Endothelial cell of umbilical vein (primary cell): Measurements from ENCODE around the gene CASKIN1. TPM values are rescaled to one million over a fixed set of nuclear protein-coding genes. Genes with fewer than 3 reads are reported as not detected.

Experiments used
- BruUV-seq: library from RNA; stranded (reverse); fragments of 400-500 nt; replicated peaks from 2 replicates; lab custom pipeline; 2021; lab: Mats Ljungman, UMichigan
- CTCF ChIA-PET: fragments of 300-600, 350-600 bp; sonication (Branson Sonifier 250); formaldehyde crosslinking; loops from one replicate; lab custom pipeline; 2021; ENCODE audit warnings: antibody characterized with exemption, inconsistent platforms; lab: Charles Lee
- POLR2A ChIA-PET: fragments of 300-600, 350-600 bp; sonication (Branson Sonifier 250); formaldehyde crosslinking; loops from one replicate; lab custom pipeline; 2021; ENCODE audit warnings: antibody characterized with exemption, inconsistent platforms; lab: Charles Lee
- DNase-seq: peaks from one replicate; pipeline ENCODE4 v3.0.0-alpha.2; 2011; ENCODE audit warnings: low read depth, low spot score
- FAIRE-seq: peaks from 2 replicates; lab custom pipeline; 2011; peaks lifted over from hg19 to GRCh38; lab: Jason Lieb, UNC
- H2AFZ ChIP-seq: 2 replicates; pipeline ENCODE4 v1.6.0; 2012; ENCODE audit warnings: low read depth, low read length, control low read depth, inconsistent platforms
- H3K27ac ChIP-seq: 2 replicates; pipeline ENCODE4 v1.5.1; 2011; ENCODE audit warnings: low read depth, mild to moderate bottlenecking, control low read depth, low read length, moderate library complexity; ENCODE audit not compliant: insufficient read depth
- H3K27me3 ChIP-seq, 2 experiments: 2 replicates each; pipeline versions ENCODE4 v1.6.0 to v1.6.1; 2011; ENCODE audit warnings: low read length in 2 of 2, mixed read lengths in 1 of 2; ENCODE audit not compliant: control insufficient read depth in 2 of 2, insufficient read depth in 2 of 2
- H3K36me3 ChIP-seq, 2 experiments: 2 replicates in 1 of 2; 3 replicates in 1 of 2; pipeline ENCODE4 v1.5.1; 2011; ENCODE audit warnings: low read length in 2 of 2, mild to moderate bottlenecking in 1 of 2, moderate library complexity in 1 of 2; ENCODE audit not compliant: control insufficient read depth in 2 of 2, insufficient read depth in 2 of 2; ENCODE audit errors: extremely low read depth in 1 of 2
- H3K4me1 ChIP-seq: 3 replicates; pipeline ENCODE4 v1.5.1; 2011; ENCODE audit warnings: mild to moderate bottlenecking, low read length; ENCODE audit not compliant: control insufficient read depth, insufficient read depth; ENCODE audit errors: extremely low read depth
- H3K4me2 ChIP-seq: 2 replicates; pipeline ENCODE4 v1.6.1; 2011; ENCODE audit warnings: low read length, control low read depth, mixed read lengths; ENCODE audit not compliant: insufficient read depth
- H3K4me3 ChIP-seq, 3 experiments: fragments of 200-600 bp in 1 of 3; sonication (generic), shearing (Covaris generic) in 1 of 3; replicated peaks in 1 of 3; 2 replicates each; pipeline ENCODE4 v1.5.1; 2011 to 2016; ENCODE audit warnings: control low read depth in 3 of 3, low read length in 3 of 3, mild to moderate bottlenecking in 2 of 3, inconsistent platforms in 1 of 3, low read depth in 1 of 3, moderate library complexity in 1 of 3; ENCODE audit not compliant: insufficient read depth in 1 of 3
- H3K79me2 ChIP-seq: 2 replicates; pipeline ENCODE4 v1.6.0; 2012; ENCODE audit warnings: low read length, inconsistent platforms; ENCODE audit not compliant: control insufficient read depth, insufficient read depth
- H3K9ac ChIP-seq: replicated peaks from 2 replicates; pipeline ENCODE3; 2011; ENCODE audit warnings: low read length, control low read depth; ENCODE audit not compliant: insufficient read depth; ENCODE audit errors: extremely low read depth
- H3K9me1 ChIP-seq: replicated peaks from 3 replicates; pipeline ENCODE4 v1.6.0; 2011; ENCODE audit warnings: mild to moderate bottlenecking, low read length; ENCODE audit not compliant: control insufficient read depth, insufficient read depth; ENCODE audit errors: extremely low read depth
- H3K9me3 ChIP-seq: replicated peaks from 2 replicates; pipeline ENCODE4 v1.5.1; 2012; ENCODE audit warnings: low read length, inconsistent platforms; ENCODE audit not compliant: control insufficient read depth, insufficient read depth
- H4K20me1 ChIP-seq: replicated peaks from 2 replicates; pipeline ENCODE3; 2011; ENCODE audit warnings: mild to moderate bottlenecking, low read length; ENCODE audit not compliant: control insufficient read depth, insufficient read depth; ENCODE audit errors: extremely low read depth
- EZH2 ChIP-seq: IDR thresholded peaks from 2 replicates; pipeline ENCODE4 v1.6.1; 2012; ENCODE audit warnings: borderline replicate concordance, low read depth, mild to moderate bottlenecking, moderate library complexity, low read length, inconsistent platforms; ENCODE audit not compliant: severe bottlenecking
- FOS ChIP-seq: IDR thresholded peaks from 2 replicates; pipeline ENCODE4 v1.6.1; 2011; ENCODE audit warnings: mild to moderate bottlenecking, low read length, moderate library complexity, borderline replicate concordance; ENCODE audit not compliant: insufficient read depth
- GATA2 ChIP-seq: IDR thresholded peaks from 2 replicates; pipeline ENCODE4 v1.7.0; 2011; ENCODE audit warnings: low read depth, mild to moderate bottlenecking, moderate library complexity, mixed read lengths, low read length; ENCODE audit not compliant: insufficient read length, insufficient read depth
- JUN ChIP-seq: IDR thresholded peaks from 2 replicates; pipeline ENCODE4 v1.6.1; 2011; ENCODE audit warnings: borderline replicate concordance, low read depth; ENCODE audit not compliant: insufficient read length, insufficient read depth
- MYC ChIP-seq: IDR thresholded peaks from one replicate; pipeline ENCODE4 v1.6.1; 2011; ENCODE audit warnings: mild to moderate bottlenecking, low read depth, low read length
- POLR2A ChIP-seq: IDR thresholded peaks from 2 replicates; pipeline ENCODE4 v1.6.1; 2012; ENCODE audit warnings: low read depth, mild to moderate bottlenecking, control low read depth, low read length
- POLR2AphosphoS5 ChIP-seq: IDR thresholded peaks from 2 replicates; pipeline ENCODE4 v1.6.1; 2012; ENCODE audit warnings: low read depth, mild to moderate bottlenecking, control low read depth, low read length, moderate library complexity; ENCODE audit not compliant: insufficient read depth
- dilution Hi-C: fragments of 300-500 bp; cut with MboI; formaldehyde crosslinking; loops from one replicate; pipeline ENCODE4 v1.15.0; 2019; ENCODE audit warnings: low sequenced_read_pairs; ENCODE audit not compliant: extremely low pct_ligation_motif_present
- intact Hi-C: fragments of 100-400 bp; cut with micrococcal nuclease; formaldehyde crosslinking; loops from one replicate; pipeline ENCODE4 v1.10.0; 2022
- polyA plus RNA-seq, 4 experiments: library from polyadenylated mRNA; depleted of rRNA in 3 of 4; stranded (reverse) in 3 of 4; unstranded in 1 of 4; fragments of >200 nt; gene quantifications; 2 replicates each; pipeline versions ENCODE4 v1.2.1 to v1.2.3, GENCODE V29; 2011 to 2012; ENCODE audit warnings: missing spikeins in 1 of 4
- total RNA-seq: library from RNA; stranded (reverse); gene quantifications from 2 replicates; pipeline ENCODE4 v1.2.3, GENCODE V29; 2021
- TF ChIP-seq, protein P1 (sequence below): IDR thresholded peaks from 2 replicates; pipeline ENCODE4 v1.6.1; 2011; ENCODE audit not compliant: insufficient read depth, insufficient read length
- TF ChIP-seq, protein P2 (sequence below), 2 donors: IDR thresholded peaks; 1 replicate in 1 of 2; 2 replicates in 1 of 2; pipeline ENCODE4 v1.5.1; 2011; ENCODE audit warnings: low read length in 2 of 2, mild to moderate bottlenecking in 2 of 2, moderate library complexity in 2 of 2, control low read depth in 1 of 2, inconsistent platforms in 1 of 2, low read depth in 1 of 2; ENCODE audit not compliant: insufficient read depth in 1 of 2; ENCODE audit errors: extremely low read depth in 1 of 2

Gene CASKIN1
- total and polyA plus RNA-seq, 2 donors (not counting 3 experiments of a cell fraction or from before 2014, with no cell fraction given): 0.11 to 0.58 TPM

DNA sequence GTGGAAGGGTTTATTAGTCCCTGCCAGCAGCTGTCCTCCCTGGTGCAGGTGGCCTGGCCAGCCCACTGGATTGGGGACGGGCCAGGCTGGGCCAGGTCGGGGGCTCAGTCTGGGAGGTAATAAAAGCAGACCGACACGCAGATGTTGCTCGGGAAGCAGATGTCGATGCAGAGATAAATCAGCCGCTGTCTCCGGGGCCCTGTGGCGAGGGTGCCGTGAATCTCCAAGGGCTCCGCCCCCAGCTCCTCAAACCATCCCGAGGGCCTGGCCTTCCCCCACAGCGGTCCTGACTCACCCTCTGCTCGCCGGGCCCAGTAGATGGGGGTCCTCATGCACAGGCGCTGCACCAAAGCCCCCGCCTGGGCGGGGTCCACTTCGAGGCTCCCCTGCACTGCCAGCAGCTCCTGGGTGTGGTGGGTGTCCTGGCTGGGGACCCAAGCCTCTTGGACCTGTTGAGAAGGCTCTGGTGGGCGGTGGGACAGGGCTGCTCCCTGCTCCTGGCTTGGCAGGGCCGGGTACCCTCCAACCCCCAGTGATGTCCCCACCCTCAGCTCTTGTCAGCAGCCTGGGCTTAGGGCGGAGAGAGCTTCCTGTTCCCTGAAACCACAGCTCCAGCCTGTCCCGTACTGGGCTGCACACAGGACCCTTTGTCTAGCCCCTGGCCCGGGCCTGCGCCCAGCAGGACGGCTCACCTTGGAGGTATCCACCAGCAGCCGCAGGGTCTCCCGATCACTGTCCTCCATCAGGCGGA is 13.0 kb upstream of the CASKIN1 start:
- DNase-seq (no peak), FAIRE-seq (no peak)
- peaks cover 25% of the 10 kb centered on the region for H3K4me1 ChIP-seq
- TF ChIP-seq, protein P1, sequence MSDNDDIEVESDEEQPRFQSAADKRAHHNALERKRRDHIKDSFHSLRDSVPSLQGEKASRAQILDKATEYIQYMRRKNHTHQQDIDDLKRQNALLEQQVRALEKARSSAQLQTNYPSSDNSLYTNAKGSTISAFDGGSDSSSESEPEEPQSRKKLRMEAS: no peak
- no peak for TF ChIP-seq POLR2A
- no peak for TF ChIP-seq EZH2
- TF ChIP-seq, protein P2, sequence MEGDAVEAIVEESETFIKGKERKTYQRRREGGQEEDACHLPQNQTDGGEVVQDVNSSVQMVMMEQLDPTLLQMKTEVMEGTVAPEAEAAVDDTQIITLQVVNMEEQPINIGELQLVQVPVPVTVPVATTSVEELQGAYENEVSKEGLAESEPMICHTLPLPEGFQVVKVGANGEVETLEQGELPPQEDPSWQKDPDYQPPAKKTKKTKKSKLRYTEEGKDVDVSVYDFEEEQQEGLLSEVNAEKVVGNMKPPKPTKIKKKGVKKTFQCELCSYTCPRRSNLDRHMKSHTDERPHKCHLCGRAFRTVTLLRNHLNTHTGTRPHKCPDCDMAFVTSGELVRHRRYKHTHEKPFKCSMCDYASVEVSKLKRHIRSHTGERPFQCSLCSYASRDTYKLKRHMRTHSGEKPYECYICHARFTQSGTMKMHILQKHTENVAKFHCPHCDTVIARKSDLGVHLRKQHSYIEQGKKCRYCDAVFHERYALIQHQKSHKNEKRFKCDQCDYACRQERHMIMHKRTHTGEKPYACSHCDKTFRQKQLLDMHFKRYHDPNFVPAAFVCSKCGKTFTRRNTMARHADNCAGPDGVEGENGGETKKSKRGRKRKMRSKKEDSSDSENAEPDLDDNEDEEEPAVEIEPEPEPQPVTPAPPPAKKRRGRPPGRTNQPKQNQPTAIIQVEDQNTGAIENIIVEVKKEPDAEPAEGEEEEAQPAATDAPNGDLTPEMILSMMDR (IDR thresholded peaks at IDR 0.05; ENCODE audit: extremely low read depth in 1 of 2, insufficient read depth in 1 of 2, low read depth in 1 of 2, low read length in 2 of 2): no peak
- TF ChIP-seq POLR2AphosphoS5: no peak
- TF ChIP-seq GATA2: no peak
- no peak for TF ChIP-seq JUN
- TF ChIP-seq MYC: no peak
- TF ChIP-seq FOS: no peak
- peaks cover 31% of the 10 kb centered on the region for H3K79me2 ChIP-seq
- BruUV-seq: no TSS peak
- no peaks in the 10 kb centered on the region for H3K9me1 ChIP-seq
- H3K36me3 ChIP-seq: peaks cover 0 to 22% of the 10 kb centered on the region in 2 experiments
- H3K4me3 ChIP-seq: no peak overlapping the region
- CTCF ChIA-PET: no interaction called here
- dilution Hi-C loops (no loop called here), intact Hi-C loops (no loop called here)
- no peaks in the 10 kb centered on the region for H3K9me3 ChIP-seq
- POLR2A ChIA-PET: interaction anchor here (1.7 kb wide), 1 partner anchor 54 kb away, joined by 5 read pairs; the partner anchor contains the start of gene TRAF7
- H2AFZ ChIP-seq: no peak overlapping the region
- no peaks in the 10 kb centered on the region for H4K20me1 ChIP-seq
- no peak overlapping the region for H3K4me2 ChIP-seq
- H3K27me3 ChIP-seq: no peaks in the 10 kb centered on the region
- H3K27ac ChIP-seq: no peak overlapping the region
- no peak overlapping the region for H3K9ac ChIP-seq
